Measurements from ENCODE around the gene TEAD2.
A peak's percentile ranks its signal among the peaks of the same experiment; 100 is the strongest.
"Not testable (repeated sequence)": the region's sequence is repeated elsewhere in the genome, so short reads cannot be mapped to it uniquely, and the experiment has no call there.

Gene TEAD2

GRCh38 chr19:49335071-49335783, 27.0 kb downstream of the TEAD2 start, which contains the start of gene CD37:
Gene CD37 (plus strand): TSS chr19:49335406. CDS start chr19:49335541, 135 bp downstream.
- Mint-ChIP-seq H3K36me3 (ENCODE audit: low read depth) (peaks cover 49% of the 10 kb centered on the region), H3K4me3 (peak within 1 kb of the TSS; percentile 96), H3K27ac (peak within 1 kb of the TSS; percentile 99), H3K27me3 (no peaks in the 10 kb centered on the region), H3K4me1 (ENCODE audit: low read depth) (peaks cover 75% of the 10 kb centered on the region), H3K9me3 (no peaks in the 10 kb centered on the region)
- peak; percentile 75 for DNase-seq

- DNase-seq: peak; percentile 80
- Mint-ChIP-seq H3K4me1 (ENCODE audit: low read depth) (peaks cover 83% of the 10 kb centered on the region), H3K36me3 (ENCODE audit: low read depth) (peaks cover 42% of the 10 kb centered on the region), H3K27me3 (no peaks in the 10 kb centered on the region), H3K9me3 (no peaks in the 10 kb centered on the region), H3K27ac (peak overlapping the region; percentile 94), H3K4me3 (peak overlapping the region; percentile 96)
These were observed 28.4 kb downstream of the TEAD2 start for GRCh38 chr19:49333811-49334288.

- peaks cover 42% of the 10 kb centered on the region for H3K36me3 Mint-ChIP-seq (ENCODE audit: low read depth)
- no peak for DNase-seq
- H3K9me3 Mint-ChIP-seq: no peaks in the 10 kb centered on the region
- H3K4me3 Mint-ChIP-seq: peak overlapping the region; percentile 96
- H3K27me3 Mint-ChIP-seq: no peaks in the 10 kb centered on the region
- H3K4me1 Mint-ChIP-seq (ENCODE audit: low read depth): peaks cover 83% of the 10 kb centered on the region
- peak overlapping the region; percentile 94 for H3K27ac Mint-ChIP-seq
These were observed 28.8 kb downstream of the TEAD2 start for GRCh38 chr19:49333418-49333805.

DNA sequence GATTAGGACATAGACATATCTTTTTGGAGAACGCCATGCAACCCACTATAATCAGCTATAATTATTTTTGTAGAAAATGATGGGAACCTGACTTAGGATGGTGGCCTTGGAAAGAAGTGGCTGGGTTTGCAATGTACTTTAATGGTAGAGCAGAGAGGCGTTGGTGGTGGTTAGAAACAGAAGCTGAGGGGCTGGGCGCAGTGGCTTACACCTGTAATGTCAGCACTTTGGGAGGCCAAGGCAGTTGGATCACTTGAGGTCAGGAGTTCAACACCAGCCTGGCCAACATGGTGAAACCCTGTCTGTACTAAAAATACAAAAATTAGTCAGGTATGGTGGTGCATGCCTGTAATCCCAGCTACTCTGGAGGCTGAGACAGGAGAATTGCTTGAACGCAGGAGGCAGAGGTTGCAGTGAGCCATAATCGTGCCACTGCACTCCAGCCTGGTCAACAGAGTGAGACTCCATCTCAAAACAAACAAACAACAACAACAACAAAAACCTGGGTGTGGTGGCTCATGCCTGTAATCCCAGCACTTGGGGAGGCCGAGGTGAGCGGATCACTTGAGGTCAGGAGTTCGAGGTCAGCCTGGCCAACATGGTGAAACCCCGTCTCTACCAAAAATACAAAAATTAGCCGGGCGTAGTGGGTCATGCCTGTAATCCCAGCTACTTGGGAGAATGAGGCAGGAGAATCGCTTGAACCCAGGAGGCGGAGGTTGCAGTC, 29.4 kb downstream of the TEAD2 start:
- peaks cover 39% of the 10 kb centered on the region for H3K36me3 Mint-ChIP-seq (ENCODE audit: low read depth)
- DNase-seq, H3K27me3 Mint-ChIP-seq, H3K9me3 Mint-ChIP-seq: not testable (repeated sequence)
- H3K27ac Mint-ChIP-seq: peak overlapping the region; percentile 94
- peaks cover 83% of the 10 kb centered on the region for H3K4me1 Mint-ChIP-seq (ENCODE audit: low read depth)
- H3K4me3 Mint-ChIP-seq: peak overlapping the region; percentile 96

DNA sequence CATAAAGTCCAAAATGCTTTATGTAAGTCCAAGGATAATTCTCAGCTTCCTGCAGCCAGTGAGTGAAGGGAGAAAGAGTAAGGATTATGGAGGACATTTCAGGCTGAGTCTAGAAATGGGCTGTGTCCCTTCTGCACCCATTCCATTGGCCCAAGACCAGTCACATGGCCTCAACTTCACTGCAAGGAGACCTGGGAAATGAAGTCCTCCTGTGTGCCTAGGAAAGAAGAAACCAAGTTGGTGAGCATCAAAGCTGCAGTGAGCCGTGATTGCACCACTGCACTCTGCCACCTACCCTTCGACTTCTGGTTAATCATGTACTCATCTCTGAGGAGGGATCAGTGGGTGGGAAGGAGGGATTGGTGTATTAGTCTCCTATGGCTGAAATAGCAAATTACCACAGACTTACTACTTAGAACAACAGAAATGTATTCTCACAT, 30.6 kb downstream of the TEAD2 start:
- Mint-ChIP-seq H3K9me3 (no peaks in the 10 kb centered on the region), H3K4me1 (ENCODE audit: low read depth) (peaks cover 81% of the 10 kb centered on the region), H3K27ac (peak overlapping the region; percentile 94), H3K36me3 (ENCODE audit: low read depth) (peaks cover 28% of the 10 kb centered on the region), H3K27me3 (no peaks in the 10 kb centered on the region), H3K4me3 (no peak overlapping the region)
- peak; percentile 56 for DNase-seq

DNA sequence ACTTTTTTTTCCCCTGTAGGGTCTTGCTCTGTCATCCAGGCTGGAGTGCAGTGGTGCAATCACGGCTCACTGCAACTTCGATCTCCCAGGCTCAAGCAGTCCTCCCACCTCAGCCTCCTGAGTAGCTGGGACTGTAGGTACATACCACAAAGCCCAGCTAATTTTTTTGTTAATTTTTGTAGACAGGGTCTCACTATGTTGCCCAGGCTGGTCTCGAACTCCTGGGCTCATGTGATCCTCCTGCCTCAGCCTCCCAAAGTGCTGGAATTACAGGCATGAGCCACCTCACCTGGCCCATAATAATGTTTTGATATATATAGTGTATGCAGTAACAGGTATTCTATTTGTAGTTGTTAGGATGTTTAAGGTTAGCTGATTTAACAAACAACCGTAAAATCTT, 31.0 kb downstream of the TEAD2 start:
- not testable (repeated sequence) for H3K4me3 Mint-ChIP-seq

GRCh38 chr19:49328741-49329140, 33.5 kb downstream of the TEAD2 start:
- Mint-ChIP-seq H3K36me3 (ENCODE audit: low read depth) (peaks cover 14% of the 10 kb centered on the region), H3K27me3 (no peaks in the 10 kb centered on the region), H3K4me1 (ENCODE audit: low read depth) (peaks cover 63% of the 10 kb centered on the region), H3K4me3 (no peak overlapping the region), H3K9me3 (no peaks in the 10 kb centered on the region), H3K27ac (peak overlapping the region; percentile 57)
- DNase-seq: no peak

More for the DNA sequence above, 31.0 kb downstream of the TEAD2 start:
- peak; percentile 23 for DNase-seq
- peaks cover 79% of the 10 kb centered on the region for H3K4me1 Mint-ChIP-seq (ENCODE audit: low read depth)
- peaks cover 24% of the 10 kb centered on the region for H3K36me3 Mint-ChIP-seq (ENCODE audit: low read depth)
- H3K27me3 Mint-ChIP-seq, H3K9me3 Mint-ChIP-seq: not testable (repeated sequence)
- H3K27ac Mint-ChIP-seq: peak overlapping the region; percentile 94

- Mint-ChIP-seq H3K36me3 (ENCODE audit: low read depth) (peaks cover 14% of the 10 kb centered on the region), H3K4me3 (no peak overlapping the region), H3K27me3 (no peaks in the 10 kb centered on the region), H3K9me3 (no peaks in the 10 kb centered on the region), H3K4me1 (ENCODE audit: low read depth) (peaks cover 55% of the 10 kb centered on the region), H3K27ac (peak overlapping the region; percentile 57)
- DNase-seq: peak; percentile 50
These were observed 34.2 kb downstream of the TEAD2 start for GRCh38 chr19:49327878-49328544.

- Mint-ChIP-seq H3K36me3 (ENCODE audit: low read depth) (peaks cover 20% of the 10 kb centered on the region), H3K27me3 (no peaks in the 10 kb centered on the region), H3K4me3 (no peak overlapping the region), H3K4me1 (ENCODE audit: low read depth) (peaks cover 38% of the 10 kb centered on the region), H3K9me3 (no peaks in the 10 kb centered on the region), H3K27ac (no peak overlapping the region)
- no peak for DNase-seq
These were observed 36.0 kb downstream of the TEAD2 start for GRCh38 chr19:49326165-49326704.

GRCh38 chr19:49325756-49326155, 36.5 kb downstream of the TEAD2 start:
- not testable (repeated sequence) for H3K9me3 Mint-ChIP-seq, DNase-seq, H3K27ac Mint-ChIP-seq, H3K4me3 Mint-ChIP-seq, H3K27me3 Mint-ChIP-seq
- Mint-ChIP-seq H3K4me1 (ENCODE audit: low read depth) (peaks cover 34% of the 10 kb centered on the region), H3K36me3 (ENCODE audit: low read depth) (peaks cover 20% of the 10 kb centered on the region)

DNA sequence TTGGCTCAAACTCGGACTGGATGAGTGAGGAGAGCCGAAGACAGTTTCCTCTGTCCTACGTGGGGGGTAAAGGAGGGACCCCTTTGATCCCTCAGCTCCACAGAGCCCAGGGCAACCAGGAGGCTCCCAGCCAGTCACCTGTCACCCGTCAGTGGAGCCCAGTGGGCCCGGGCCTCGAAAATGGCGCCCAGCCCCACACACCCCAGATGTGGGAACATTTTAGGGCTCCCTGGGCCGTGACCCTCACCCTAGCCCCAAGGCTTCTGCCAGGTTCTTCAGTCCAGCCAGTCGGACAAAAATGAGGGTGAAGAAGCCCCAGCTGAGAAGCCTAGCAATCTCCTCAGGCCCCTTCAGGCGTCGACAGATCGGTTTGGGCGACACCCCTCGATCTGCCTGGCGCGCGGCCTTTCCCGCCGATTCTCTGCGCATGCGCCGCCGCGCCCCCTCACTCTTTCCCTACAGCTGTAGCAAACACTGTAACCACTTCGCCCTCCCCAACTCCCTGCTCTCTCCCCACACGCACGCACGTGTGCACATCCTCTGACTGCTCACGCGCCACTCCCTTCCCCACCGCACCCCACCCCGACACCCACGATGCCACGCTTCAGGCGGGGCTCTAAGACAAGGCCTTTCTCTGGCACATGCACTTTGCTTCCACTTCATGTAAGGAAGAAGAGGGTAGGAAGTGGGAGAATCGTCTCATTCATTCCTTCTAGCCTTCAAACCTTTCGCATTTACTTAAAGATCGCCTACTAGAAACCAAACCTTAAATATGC, 37.2 kb downstream of the TEAD2 start, which contains the start of gene SLC6A16:
Gene SLC6A16 (minus strand): TSS at position 391 of the 776 bp plus-strand sequence. CDS start 13,844 bp downstream, outside the sequence.
- no peak within 1 kb of the TSS for H3K27ac Mint-ChIP-seq
- H3K9me3 Mint-ChIP-seq: no peaks in the 10 kb centered on the region
- H3K4me1 Mint-ChIP-seq (ENCODE audit: low read depth): peaks cover 29% of the 10 kb centered on the region
- H3K36me3 Mint-ChIP-seq (ENCODE audit: low read depth): peaks cover 16% of the 10 kb centered on the region
- H3K4me3 Mint-ChIP-seq: no peak within 1 kb of the TSS
- no peaks in the 10 kb centered on the region for H3K27me3 Mint-ChIP-seq
- no peak for DNase-seq

DNA sequence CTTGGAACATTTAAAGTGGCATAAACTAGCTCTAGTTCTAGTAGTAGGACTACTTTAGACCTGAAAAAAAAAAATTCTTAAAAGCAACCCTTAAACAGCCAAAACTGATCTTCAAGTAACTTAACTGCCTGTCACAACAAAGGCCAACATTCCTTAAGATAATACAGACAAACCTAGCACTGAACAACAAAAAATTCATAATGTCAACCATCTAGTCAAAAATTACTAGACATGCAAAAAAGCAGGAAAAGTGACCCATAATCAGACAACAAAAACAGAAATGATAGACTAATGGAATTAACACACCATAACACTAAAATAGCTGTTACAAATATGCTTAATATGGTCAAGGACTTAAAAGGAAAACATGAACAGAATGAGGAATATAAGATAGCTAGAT, 43.9 kb downstream of the TEAD2 start:
- Mint-ChIP-seq H3K36me3 (ENCODE audit: low read depth) (peaks cover 26% of the 10 kb centered on the region), H3K27ac (no peak overlapping the region), H3K9me3 (peaks cover 8% of the 10 kb centered on the region), H3K27me3 (no peaks in the 10 kb centered on the region), H3K4me1 (ENCODE audit: low read depth) (peaks cover 6% of the 10 kb centered on the region), H3K4me3 (no peak overlapping the region)
- DNase-seq: no peak

DNA sequence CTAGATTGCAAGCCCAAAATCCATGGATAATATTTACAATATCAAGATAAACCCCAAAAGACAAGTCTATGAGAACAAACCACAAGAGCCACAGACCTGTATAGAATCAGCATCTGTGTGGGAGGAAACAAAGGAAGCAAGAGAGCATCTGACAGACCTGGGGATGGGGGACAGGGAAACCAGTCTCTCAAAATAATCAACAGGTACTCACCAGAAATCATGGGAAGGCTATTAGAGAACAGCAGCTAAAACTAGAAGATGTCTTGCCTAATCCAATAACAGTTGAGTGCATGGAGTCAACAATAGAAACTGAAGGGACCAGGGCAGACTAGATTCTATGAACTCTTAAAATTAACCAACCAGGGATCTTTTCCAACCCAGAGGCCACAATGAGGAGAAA, 45.9 kb downstream of the TEAD2 start:
- Mint-ChIP-seq H3K27ac (no peak overlapping the region), H3K27me3 (no peaks in the 10 kb centered on the region), H3K9me3 (peaks cover 8% of the 10 kb centered on the region), H3K4me1 (ENCODE audit: low read depth) (peaks cover 6% of the 10 kb centered on the region), H3K36me3 (ENCODE audit: low read depth) (peaks cover 20% of the 10 kb centered on the region), H3K4me3 (no peak overlapping the region)
- no peak for DNase-seq

GRCh38 chr19:49315111-49315510, 47.1 kb downstream of the TEAD2 start:
- H3K27me3 Mint-ChIP-seq: no peaks in the 10 kb centered on the region
- H3K9me3 Mint-ChIP-seq: peaks cover 8% of the 10 kb centered on the region
- peaks cover 31% of the 10 kb centered on the region for H3K36me3 Mint-ChIP-seq (ENCODE audit: low read depth)
- no peak for DNase-seq
- peaks cover 6% of the 10 kb centered on the region for H3K4me1 Mint-ChIP-seq (ENCODE audit: low read depth)
- H3K27ac Mint-ChIP-seq: no peak overlapping the region
- no peak overlapping the region for H3K4me3 Mint-ChIP-seq
